Fibroblast of skin of left quadriceps (primary cell): ENCODE results near the gene TNS3.

ENCODE experiments used
- DNase-seq, 2 experiments: peaks; one replicate each; pipeline ENCODE4 v3.0.0-alpha.2; 2013; ENCODE audit warnings: low read depth in 2 of 2

TNS3 gene

GRCh38 chr7:47258798-47259197, 323.1 kb downstream of the TNS3 start:
- no peak for DNase-seq

- DNase-seq, result no peak
Observed at GRCh38 chr7:47256016-47256415, 325.9 kb downstream of the TNS3 start.

GRCh38 chr7:47255441-47255840, 326.5 kb downstream of the TNS3 start:
- DNase-seq, result no peak

GRCh38 chr7:47255007-47255406, 326.9 kb downstream of the TNS3 start:
- DNase-seq, result no peak

- no peak for DNase-seq
Observed at GRCh38 chr7:47254081-47254977, 327.6 kb downstream of the TNS3 start.

- DNase-seq, result no peak
Observed at GRCh38 chr7:47253650-47254080, 328.2 kb downstream of the TNS3 start.

- DNase-seq, result no peak
Observed at GRCh38 chr7:47252675-47253074, 329.2 kb downstream of the TNS3 start.

GRCh38 chr7:47249361-47249760, 332.6 kb downstream of the TNS3 start:
- DNase-seq, result no peak

- DNase-seq, result no peak
Observed at GRCh38 chr7:47248797-47249196, 333.1 kb downstream of the TNS3 start.

GRCh38 chr7:47247132-47247531, 334.8 kb downstream of the TNS3 start:
- DNase-seq, result no peak

- no peak for DNase-seq
Observed at GRCh38 chr7:47244692-47245091, 337.2 kb downstream of the TNS3 start.

GRCh38 chr7:47241112-47242065, 340.5 kb downstream of the TNS3 start:
- DNase-seq, result no peak

- no peak for DNase-seq
Observed at GRCh38 chr7:47239931-47240421, 341.9 kb downstream of the TNS3 start.

- DNase-seq, result no peak
Observed at GRCh38 chr7:47239034-47239433, 342.9 kb downstream of the TNS3 start.

- DNase-seq, result no peak
Observed at GRCh38 chr7:47236480-47237129, 345.3 kb downstream of the TNS3 start.

- no peak for DNase-seq
Observed at GRCh38 chr7:47233996-47234395, 347.9 kb downstream of the TNS3 start.

- no peak for DNase-seq
Observed at GRCh38 chr7:47232751-47233412, 349.0 kb downstream of the TNS3 start.

GRCh38 chr7:47231627-47232026, 350.3 kb downstream of the TNS3 start:
- no peak for DNase-seq

- no peak for DNase-seq
Observed at GRCh38 chr7:47231032-47231431, 350.9 kb downstream of the TNS3 start.

- no peak for DNase-seq
Observed at GRCh38 chr7:47228386-47229014, 353.4 kb downstream of the TNS3 start.

- peak in 1 of 2 experiments; percentile 42 for DNase-seq
Observed at GRCh38 chr7:47227762-47228177, 354.1 kb downstream of the TNS3 start.
